ENCODE measurements around the gene DHX29.

- no peak for TF ChIP-seq CTCF (optimal IDR thresholded peaks at IDR 0.05 in 1 of 3, IDR thresholded peaks at IDR 0.05 in 1 of 3, conservative IDR thresholded peaks at IDR 0.05 in 1 of 3; ENCODE audit: extremely low read depth in 1 of 3, insufficient read depth in 2 of 3, low read length in 3 of 3)
- no peak for TF ChIP-seq EZH2 (IDR thresholded peaks at IDR 0.05; ENCODE audit: low read length)
Measured at GRCh38 chr5:55241746-55242145, 65.7 kb downstream of the DHX29 start.
